Hepatocyte (in vitro differentiated cells): ENCODE data around the gene USP44. TPM values are rescaled to one million over a fixed set of nuclear protein-coding genes. Genes with fewer than 3 reads are reported as not detected.

ENCODE experiments used
- DNase-seq: peaks from one replicate; pipeline ENCODE4 v3.0.0-alpha.2; 2016; ENCODE audit warnings: low spot score
- H2AFZ ChIP-seq: fragments of 200-600 bp; sonication (generic); 2 replicates; pipeline ENCODE4 v1.6.0; 2016; ENCODE audit warnings: antibody characterized with exemption, mild to moderate bottlenecking
- H3K27ac ChIP-seq: fragments of 200-600 bp; sonication (generic); 2 replicates; pipeline ENCODE4 v1.5.1; 2016; ENCODE audit warnings: mild to moderate bottlenecking
- H3K27me3 ChIP-seq: fragments of 200-600 bp; sonication (generic); 2 replicates; pipeline ENCODE4 v1.6.1; 2016
- H3K36me3 ChIP-seq: fragments of 200-600 bp; sonication (generic); replicated peaks from 2 replicates; pipeline ENCODE4 v1.5.1; 2016; ENCODE audit warnings: low read depth; ENCODE audit not compliant: insufficient read depth
- H3K4me1 ChIP-seq: fragments of 200-600 bp; sonication (generic); 2 replicates; pipeline ENCODE4 v1.5.1; 2016; ENCODE audit warnings: mild to moderate bottlenecking, moderate library complexity; ENCODE audit not compliant: insufficient read depth
- H3K4me2 ChIP-seq: fragments of 200-600 bp; sonication (generic); 2 replicates; pipeline ENCODE4 v1.6.0; 2016
- H3K4me3 ChIP-seq: fragments of 200-600 bp; sonication (generic); 2 replicates; pipeline ENCODE4 v1.5.1; 2016; ENCODE audit warnings: mild to moderate bottlenecking
- H3K79me2 ChIP-seq: fragments of 200-600 bp; sonication (generic); 2 replicates; pipeline ENCODE4 v1.6.0; 2017; ENCODE audit warnings: mild to moderate bottlenecking
- H3K9me2 ChIP-seq: fragments of 200-600 bp; sonication (generic); replicated peaks from 2 replicates; pipeline ENCODE4 v1.6.0; 2017; ENCODE audit warnings: mild to moderate bottlenecking; ENCODE audit not compliant: insufficient read depth
- H3K9me3 ChIP-seq: fragments of 200-600 bp; sonication (generic); 2 replicates; pipeline ENCODE4 v1.5.1; 2016; ENCODE audit warnings: low read depth, mild to moderate bottlenecking
- H4K20me1 ChIP-seq: fragments of 200-600 bp; sonication (generic); 2 replicates; pipeline ENCODE4 v1.6.0; 2016; ENCODE audit warnings: mild to moderate bottlenecking; ENCODE audit not compliant: insufficient read depth, poor library complexity, severe bottlenecking
- EZH2 ChIP-seq: fragments of 200-600 bp; sonication (generic); IDR thresholded peaks from 2 replicates; pipeline ENCODE4 v1.6.1; 2016; ENCODE audit warnings: antibody characterized with exemption, mild to moderate bottlenecking, borderline replicate concordance
- EZH2phosphoT487 ChIP-seq: fragments of 200-600 bp; sonication (generic); IDR thresholded peaks from one replicate; pipeline ENCODE4 v1.6.1; 2018; ENCODE audit warnings: antibody characterized with exemption, mild to moderate bottlenecking, low read depth, moderate library complexity; ENCODE audit not compliant: unreplicated experiment, severe bottlenecking
- WGBS: methylation state at CpG from one replicate; pipeline ENCODE4 v1.1.6; 2016; ENCODE audit warnings: low lambda C conversion rate; ENCODE audit errors: missing lambda C conversion rate; 5-methylcytosine and 5-hydroxymethylcytosine counted together
- polyA plus RNA-seq: library from polyadenylated mRNA; unstranded; fragments of >200 nt; fragmentation: Nextera tagmentation; extraction: Ambion mirVana; gene quantifications from 2 replicates; pipeline ENCODE4 v1.2.1, GENCODE V29; 2016
- total RNA-seq: library from RNA; depleted of rRNA; stranded (reverse); fragments of >200 nt; gene quantifications from 2 replicates; pipeline ENCODE4 v1.2.3, GENCODE V29; 2014
- TF ChIP-seq, protein P1 (sequence below): fragments of 200-600 bp; sonication (generic); IDR thresholded peaks from 2 replicates; pipeline ENCODE4 v1.5.1; 2016; ENCODE audit warnings: antibody characterized with exemption, mild to moderate bottlenecking; ENCODE audit not compliant: poor library complexity

Gene USP44
- total and polyA plus RNA-seq, 2 experiments from 2014 or later: 0.80 TPM; not detected in 1

DNA sequence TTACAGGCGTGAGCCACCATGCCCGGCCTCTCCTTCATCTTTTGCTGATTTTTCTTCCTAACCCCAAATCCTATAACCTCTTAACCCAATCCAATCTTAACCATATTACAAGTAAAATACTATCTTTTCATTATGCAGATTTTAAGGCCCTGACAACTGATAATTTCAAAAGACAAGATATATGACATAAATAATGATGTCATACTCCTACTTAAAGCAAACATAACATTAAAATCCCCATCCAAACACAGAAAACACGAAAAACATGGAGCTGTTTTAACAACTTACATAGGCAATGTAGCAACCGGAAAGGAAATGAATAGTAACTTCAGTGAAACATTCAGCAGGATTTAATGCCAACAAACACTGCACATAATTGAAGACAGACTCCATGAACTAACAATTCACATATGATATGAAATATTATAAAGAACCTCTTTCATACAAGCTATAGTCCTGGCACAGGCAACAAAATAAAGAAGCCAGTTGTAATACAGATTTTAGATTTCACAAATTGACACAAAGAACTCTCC lies 21.5 kb downstream of the USP44 start:
- TF ChIP-seq EZH2: no peak
- no peak for TF ChIP-seq EZH2phosphoT487
- TF ChIP-seq, protein P1, sequence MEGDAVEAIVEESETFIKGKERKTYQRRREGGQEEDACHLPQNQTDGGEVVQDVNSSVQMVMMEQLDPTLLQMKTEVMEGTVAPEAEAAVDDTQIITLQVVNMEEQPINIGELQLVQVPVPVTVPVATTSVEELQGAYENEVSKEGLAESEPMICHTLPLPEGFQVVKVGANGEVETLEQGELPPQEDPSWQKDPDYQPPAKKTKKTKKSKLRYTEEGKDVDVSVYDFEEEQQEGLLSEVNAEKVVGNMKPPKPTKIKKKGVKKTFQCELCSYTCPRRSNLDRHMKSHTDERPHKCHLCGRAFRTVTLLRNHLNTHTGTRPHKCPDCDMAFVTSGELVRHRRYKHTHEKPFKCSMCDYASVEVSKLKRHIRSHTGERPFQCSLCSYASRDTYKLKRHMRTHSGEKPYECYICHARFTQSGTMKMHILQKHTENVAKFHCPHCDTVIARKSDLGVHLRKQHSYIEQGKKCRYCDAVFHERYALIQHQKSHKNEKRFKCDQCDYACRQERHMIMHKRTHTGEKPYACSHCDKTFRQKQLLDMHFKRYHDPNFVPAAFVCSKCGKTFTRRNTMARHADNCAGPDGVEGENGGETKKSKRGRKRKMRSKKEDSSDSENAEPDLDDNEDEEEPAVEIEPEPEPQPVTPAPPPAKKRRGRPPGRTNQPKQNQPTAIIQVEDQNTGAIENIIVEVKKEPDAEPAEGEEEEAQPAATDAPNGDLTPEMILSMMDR: no peak
- 90% methylated on average over 4 of the region's 4 CpGs for WGBS
- no peak overlapping the region for H3K27ac ChIP-seq

DNA sequence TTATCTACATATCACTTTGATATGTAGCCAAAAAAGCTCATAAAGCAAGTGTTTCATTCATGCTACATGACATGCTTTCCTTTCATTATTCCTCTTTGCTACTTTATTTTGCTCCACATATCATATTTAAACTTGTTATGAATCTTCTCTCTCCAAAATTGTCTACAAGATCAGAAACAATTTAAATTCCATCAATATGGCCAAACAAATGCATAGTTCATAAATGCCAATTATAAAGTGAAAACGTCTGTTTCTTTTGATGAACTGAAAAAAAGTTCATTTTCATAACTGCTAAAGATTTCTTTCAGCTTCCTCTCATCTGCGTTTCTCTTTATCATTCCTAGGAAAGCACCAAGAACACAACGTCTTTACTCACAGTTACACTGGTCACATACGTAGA lies 22.8 kb downstream of the USP44 start:
- 79% methylated on average over 4 of the region's 4 CpGs for WGBS
- Histone ChIP-seq H3K79me2 (no peaks in the 10 kb centered on the region), H2AFZ (no peak overlapping the region)

More for the DNA sequence above, 21.5 kb downstream of the USP44 start:
- no peak overlapping the region for H3K4me2 ChIP-seq
- H3K27me3 ChIP-seq: no peaks in the 10 kb centered on the region
- DNase-seq: no peak
- no peaks in the 10 kb centered on the region for H3K9me2 ChIP-seq
- H3K36me3 ChIP-seq: no peaks in the 10 kb centered on the region
- H3K79me2 ChIP-seq: no peaks in the 10 kb centered on the region
- H3K4me3 ChIP-seq: no peak overlapping the region
- no peak overlapping the region for H2AFZ ChIP-seq
- no peaks in the 10 kb centered on the region for H4K20me1 ChIP-seq
- H3K9me3 ChIP-seq: no peaks in the 10 kb centered on the region
- no peaks in the 10 kb centered on the region for H3K4me1 ChIP-seq

DNA sequence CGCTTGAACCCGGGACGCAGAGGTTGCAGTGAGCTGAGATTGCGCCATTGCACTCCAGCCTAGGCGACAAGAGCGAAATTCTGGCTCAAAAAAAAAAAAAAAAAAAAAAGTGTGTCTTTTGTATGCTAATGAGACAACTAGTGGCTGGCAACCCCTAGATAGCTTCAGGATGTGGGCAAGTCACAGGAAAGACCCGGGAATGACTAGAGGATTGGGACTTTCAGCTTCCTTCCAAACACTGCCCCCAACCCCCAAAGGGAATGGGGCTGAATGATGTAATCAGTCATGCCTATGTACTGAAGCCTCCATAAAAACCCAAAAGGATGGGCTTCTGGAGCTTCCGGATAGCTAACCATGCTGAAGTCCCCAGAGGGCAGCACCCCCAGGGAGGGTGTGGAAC lies 28.6 kb downstream of the USP44 start:
- H3K79me2 ChIP-seq: no peaks in the 10 kb centered on the region
- no peak overlapping the region for H3K4me3 ChIP-seq
- TF ChIP-seq EZH2phosphoT487: no peak
- TF ChIP-seq, protein P1: no peak
- TF ChIP-seq EZH2: no peak
- H3K4me2 ChIP-seq: no peak overlapping the region
- WGBS: 90% methylated on average over 8 of the region's 8 CpGs
- H3K4me1 ChIP-seq: no peaks in the 10 kb centered on the region
- no peaks in the 10 kb centered on the region for H3K9me3 ChIP-seq
- H4K20me1 ChIP-seq: no peaks in the 10 kb centered on the region
- no peaks in the 10 kb centered on the region for H3K9me2 ChIP-seq
- H3K36me3 ChIP-seq: no peaks in the 10 kb centered on the region
- H3K27ac ChIP-seq: no peak overlapping the region
- H2AFZ ChIP-seq: no peak overlapping the region
- no peaks in the 10 kb centered on the region for H3K27me3 ChIP-seq
- no peak for DNase-seq

More for the DNA sequence above, 22.8 kb downstream of the USP44 start:
- no peaks in the 10 kb centered on the region for H3K27me3 ChIP-seq
- H3K27ac ChIP-seq: no peak overlapping the region
- no peaks in the 10 kb centered on the region for H4K20me1 ChIP-seq
- no peaks in the 10 kb centered on the region for H3K9me2 ChIP-seq
- no peaks in the 10 kb centered on the region for H3K9me3 ChIP-seq
- no peak overlapping the region for H3K4me2 ChIP-seq
- no peaks in the 10 kb centered on the region for H3K4me1 ChIP-seq
- no peak overlapping the region for H3K4me3 ChIP-seq
- TF ChIP-seq EZH2phosphoT487 (no peak), EZH2 (no peak)
- TF ChIP-seq, protein P1: no peak
- no peak for DNase-seq
- H3K36me3 ChIP-seq: no peaks in the 10 kb centered on the region

DNA sequence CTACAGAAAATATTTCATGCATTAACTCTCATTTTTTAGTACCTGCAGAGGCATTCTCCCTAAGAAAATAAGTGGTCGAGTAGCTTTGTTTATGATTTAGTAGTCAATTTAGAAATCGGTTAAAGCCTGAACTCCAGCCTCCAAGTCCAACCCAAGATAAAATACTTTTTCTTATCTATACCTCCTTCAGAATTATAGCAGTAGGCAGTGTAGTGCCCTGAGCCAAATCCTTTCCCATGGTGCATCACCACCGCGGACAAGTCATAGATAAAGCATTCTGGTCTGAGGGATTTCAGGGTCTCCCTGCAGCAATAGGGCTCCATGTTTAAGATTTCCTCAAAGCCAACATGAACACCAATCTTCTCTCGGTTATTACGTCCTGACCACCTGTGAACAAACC lies 30.5 kb downstream of the USP44 start:
- TF ChIP-seq EZH2: no peak
- TF ChIP-seq, protein P1: no peak
- TF ChIP-seq EZH2phosphoT487: no peak
- H3K9me3 ChIP-seq: no peaks in the 10 kb centered on the region

More for the DNA sequence above, 30.5 kb downstream of the USP44 start:
- Histone ChIP-seq H3K36me3 (no peaks in the 10 kb centered on the region), H3K4me3 (no peak overlapping the region), H3K27ac (no peak overlapping the region), H3K27me3 (no peaks in the 10 kb centered on the region), H3K4me1 (peaks cover 11% of the 10 kb centered on the region), H3K9me2 (no peaks in the 10 kb centered on the region), H4K20me1 (no peaks in the 10 kb centered on the region), H2AFZ (no peak overlapping the region), H3K4me2 (no peak overlapping the region), H3K79me2 (no peaks in the 10 kb centered on the region)
- 79% methylated on average over 6 of the region's 6 CpGs for WGBS
- DNase-seq: no peak
